22Rv1 (cell line): ENCODE results near the gene MYO10.
A peak's percentile ranks its signal among the peaks of the same experiment; 100 is the strongest.

ENCODE experiments used
- H3K27ac ChIP-seq: fragments of 450-650 bp; 2 replicates; pipeline ENCODE4 v1.5.1; 2017
- CTCF ChIP-seq: fragments of 450-650 bp; IDR thresholded peaks from 2 replicates; pipeline ENCODE4 v1.5.1; 2017; ENCODE audit warnings: mild to moderate bottlenecking
- ZFX ChIP-seq: fragments of 450-650 bp; IDR thresholded peaks from 2 replicates; pipeline ENCODE4 v1.6.1; 2017; ENCODE audit warnings: antibody characterized with exemption, borderline replicate concordance

Gene MYO10

GRCh38 chr5:16666883-16667398 lies 269.1 kb downstream of the MYO10 start:
- TF ChIP-seq ZFX: no peak
- peak; percentile 66 for TF ChIP-seq CTCF
- no peak overlapping the region for H3K27ac ChIP-seq

DNA sequence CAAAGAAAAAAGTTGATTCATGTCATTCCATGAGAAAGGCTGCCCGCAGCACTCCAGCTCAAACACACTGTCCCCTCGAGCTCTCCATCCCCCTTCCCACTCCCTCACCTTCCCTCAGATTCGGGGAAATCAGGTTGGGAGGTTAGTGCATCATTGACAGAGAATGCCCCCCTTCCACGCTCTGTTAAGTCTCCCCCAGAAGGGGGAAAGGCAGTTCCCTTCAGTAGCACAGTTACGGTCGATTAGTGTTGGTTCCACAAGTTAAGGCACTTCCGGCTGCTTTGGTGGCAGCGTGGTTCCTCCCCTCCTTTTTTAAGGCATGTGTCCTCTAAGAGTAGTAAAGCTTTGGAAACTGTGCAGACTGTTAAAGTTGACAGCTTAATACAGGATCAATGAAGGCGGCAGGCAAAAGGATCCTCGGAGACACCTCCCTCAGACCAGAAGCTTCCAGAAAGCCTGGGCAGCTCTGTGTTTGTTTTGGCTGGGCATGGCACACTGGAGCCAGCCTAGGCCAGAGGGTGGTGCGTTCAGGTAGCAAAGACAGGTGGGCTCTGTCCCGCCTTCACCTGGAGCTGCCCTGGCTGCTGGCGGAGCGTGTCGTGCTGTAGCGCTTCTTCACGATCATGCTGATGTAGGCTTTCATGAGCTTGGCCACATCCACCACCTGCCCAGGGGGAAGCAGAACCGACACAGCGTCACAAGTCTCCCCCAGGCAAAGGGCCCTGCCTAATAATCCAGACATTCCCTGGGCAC lies 269.8 kb downstream of the MYO10 start:
- TF ChIP-seq CTCF (no peak), ZFX (no peak)
- H3K27ac ChIP-seq: no peak overlapping the region

DNA sequence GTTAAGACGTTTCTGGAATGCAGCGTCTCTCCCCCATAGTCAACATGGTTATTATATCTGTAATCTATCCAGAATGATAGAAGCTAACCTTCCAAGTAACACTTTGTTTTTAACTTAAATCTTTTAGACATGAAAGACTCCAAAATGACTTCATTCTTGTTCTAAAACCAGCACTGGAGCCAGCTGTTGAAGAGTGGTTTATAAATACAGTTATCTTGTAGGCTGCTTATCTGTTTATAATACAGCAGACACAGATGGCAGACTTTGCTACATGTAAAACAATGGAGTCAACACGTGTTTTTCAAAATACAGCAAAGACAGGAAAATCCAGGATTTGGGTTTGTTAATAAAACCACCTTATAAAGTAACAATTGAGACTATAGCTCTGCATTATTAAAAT lies 270.5 kb downstream of the MYO10 start:
- no peak overlapping the region for H3K27ac ChIP-seq
- no peak for TF ChIP-seq CTCF
- TF ChIP-seq ZFX: no peak

GRCh38 chr5:16664368-16664767 lies 271.7 kb downstream of the MYO10 start:
- no peak overlapping the region for H3K27ac ChIP-seq

DNA sequence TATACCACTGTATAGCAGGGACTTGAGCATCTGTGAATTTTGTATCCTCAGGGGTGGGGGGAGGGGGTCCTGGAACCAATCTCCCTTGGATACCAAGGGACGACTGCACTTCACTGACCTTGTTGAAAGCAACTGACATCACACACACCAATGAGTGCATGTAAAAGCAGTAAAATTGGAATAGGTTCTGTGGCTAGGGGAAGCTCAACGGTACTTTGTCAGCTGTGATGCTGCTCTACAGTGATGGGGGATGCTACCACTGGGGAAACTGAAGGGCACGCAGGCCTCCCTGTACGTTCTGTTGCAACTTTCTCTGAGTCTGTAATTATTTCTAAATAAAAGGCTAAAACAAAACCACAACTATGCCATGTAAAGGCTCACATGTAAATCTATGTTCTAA lies 272.2 kb downstream of the MYO10 start:
- H3K27ac ChIP-seq: no peak overlapping the region
- TF ChIP-seq ZFX (no peak), CTCF (no peak)

More at GRCh38 chr5:16664368-16664767, 271.7 kb downstream of the MYO10 start:
- TF ChIP-seq CTCF (no peak), ZFX (no peak)

- no peak for TF ChIP-seq ZFX
- TF ChIP-seq CTCF: no peak
- no peak overlapping the region for H3K27ac ChIP-seq
Observed at GRCh38 chr5:16661713-16662112, 274.4 kb downstream of the MYO10 start.

DNA sequence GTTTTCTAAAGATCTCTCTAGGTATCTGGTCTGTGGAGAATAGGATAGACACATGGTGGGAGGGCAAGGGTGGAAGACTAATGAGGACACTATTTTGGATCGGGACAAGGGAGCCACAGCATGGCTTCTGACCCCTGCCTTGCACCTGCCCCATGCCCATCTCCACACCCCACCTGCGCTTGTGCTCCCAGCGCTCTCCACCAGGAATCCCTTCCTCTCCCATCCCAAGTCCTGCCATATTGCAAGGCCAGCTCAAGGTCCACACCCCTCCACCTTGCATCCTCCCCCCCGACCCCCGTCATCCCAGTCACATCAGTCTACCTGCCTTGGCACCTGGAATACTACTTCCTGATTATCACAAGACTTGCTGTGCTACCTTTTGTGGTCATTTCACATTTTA lies 275.1 kb downstream of the MYO10 start:
- no peak overlapping the region for H3K27ac ChIP-seq

More for the DNA sequence above, 275.1 kb downstream of the MYO10 start:
- TF ChIP-seq ZFX (no peak), CTCF (no peak)
